DND-41 (cell line): ENCODE results near the gene SOX11.

ENCODE experiments used
- ATAC-seq: fragments of 200-7000 bp; cut with Tn5 transposase; 3 replicates; pipeline ENCODE4 v1.9.1; 2021; ENCODE audit warnings: low read depth; ENCODE audit not compliant: insufficient read depth
- DNase-seq: peaks from one replicate; pipeline ENCODE4 v3.0.0-alpha.2; 2020
- H2AFZ ChIP-seq: 2 replicates; pipeline ENCODE4 v1.6.0; 2012; ENCODE audit warnings: low read depth, low read length
- H3K27ac ChIP-seq: 2 replicates; pipeline ENCODE4 v1.5.1; 2012; ENCODE audit warnings: low read length, inconsistent platforms
- H3K27me3 ChIP-seq: fragments of 200-600 bp; sonication (generic); 2 replicates; pipeline ENCODE4 v1.6.0; 2012; ENCODE audit warnings: low read length, mild to moderate bottlenecking, inconsistent platforms; ENCODE audit not compliant: insufficient read depth, poor library complexity
- H3K36me3 ChIP-seq: 2 replicates; pipeline ENCODE4 v1.5.1; 2012; ENCODE audit warnings: low read length, inconsistent platforms; ENCODE audit not compliant: insufficient read depth
- H3K4me1 ChIP-seq: 2 replicates; pipeline ENCODE4 v1.5.1; 2012; ENCODE audit warnings: mild to moderate bottlenecking, low read length; ENCODE audit not compliant: insufficient read depth
- H3K4me2 ChIP-seq: 2 replicates; pipeline ENCODE4 v1.6.0; 2012; ENCODE audit warnings: mild to moderate bottlenecking, moderate library complexity, low read length, inconsistent platforms; ENCODE audit not compliant: insufficient read depth
- H3K4me3 ChIP-seq, 2 experiments: fragments of 200-600 bp in 1 of 2; shearing (Covaris generic) in 1 of 2; 2 replicates each; pipeline ENCODE4 v1.5.1; 2012 to 2016; ENCODE audit warnings: inconsistent platforms in 2 of 2, low read length in 2 of 2, mild to moderate bottlenecking in 2 of 2, low read depth in 1 of 2, moderate library complexity in 1 of 2
- H3K79me2 ChIP-seq: 2 replicates; pipeline ENCODE4 v1.6.0; 2012; ENCODE audit warnings: low read length, inconsistent platforms; ENCODE audit not compliant: insufficient read depth
- H3K9ac ChIP-seq: 2 replicates; pipeline ENCODE4 v1.6.0; 2012; ENCODE audit warnings: low read depth, mild to moderate bottlenecking, inconsistent platforms, low read length, moderate library complexity
- H3K9me3 ChIP-seq: 2 replicates; pipeline ENCODE4 v1.5.1; 2012; ENCODE audit warnings: low read length, moderate library complexity, mild to moderate bottlenecking, inconsistent platforms; ENCODE audit not compliant: insufficient read depth, severe bottlenecking
- H4K20me1 ChIP-seq: 2 replicates; pipeline ENCODE4 v1.6.0; 2012; ENCODE audit warnings: low read length; ENCODE audit not compliant: insufficient read depth
- CTCF ChIP-seq: IDR thresholded peaks from 2 replicates; pipeline ENCODE4 v1.5.1; 2012; ENCODE audit warnings: borderline replicate concordance, low read length, moderate library complexity, mild to moderate bottlenecking; ENCODE audit not compliant: poor library complexity, severe bottlenecking; ENCODE audit errors: extremely low read depth
- EZH2 ChIP-seq: IDR thresholded peaks from 3 replicates; pipeline ENCODE4 v1.6.1; 2012; ENCODE audit warnings: borderline replicate concordance, low read depth, mild to moderate bottlenecking, moderate library complexity, low read length, inconsistent platforms; ENCODE audit not compliant: severe bottlenecking

The SOX11 gene

GRCh38 chr2:5719629-5720334 is 27.6 kb downstream of the SOX11 start:
- Histone ChIP-seq H3K27me3 (no peaks in the 10 kb centered on the region), H3K79me2 (no peaks in the 10 kb centered on the region), H3K4me2 (no peak overlapping the region), H3K4me1 (no peaks in the 10 kb centered on the region), H3K27ac (no peak overlapping the region), H3K4me3 (no peak overlapping the region), H3K9me3 (no peaks in the 10 kb centered on the region), H3K9ac (no peak overlapping the region), H2AFZ (no peak overlapping the region), H3K36me3 (no peaks in the 10 kb centered on the region), H4K20me1 (no peaks in the 10 kb centered on the region)
- TF ChIP-seq EZH2 = no peak
- TF ChIP-seq CTCF = no peak
- no peak for ATAC-seq
- DNase-seq = no peak

GRCh38 chr2:5720426-5720825 is 28.2 kb downstream of the SOX11 start:
- H3K4me1 ChIP-seq = no peaks in the 10 kb centered on the region
- no peak for ATAC-seq
- no peak overlapping the region for H3K4me2 ChIP-seq
- H4K20me1 ChIP-seq = no peaks in the 10 kb centered on the region
- H3K9ac ChIP-seq = no peak overlapping the region
- no peak for TF ChIP-seq EZH2
- no peak for TF ChIP-seq CTCF
- H3K79me2 ChIP-seq = no peaks in the 10 kb centered on the region
- H2AFZ ChIP-seq = no peak overlapping the region
- DNase-seq = no peak
- no peaks in the 10 kb centered on the region for H3K36me3 ChIP-seq
- no peaks in the 10 kb centered on the region for H3K9me3 ChIP-seq
- H3K4me3 ChIP-seq = no peak overlapping the region
- H3K27me3 ChIP-seq = no peaks in the 10 kb centered on the region
- H3K27ac ChIP-seq = no peak overlapping the region

- DNase-seq (no peak), ATAC-seq (no peak)
- H3K4me3 ChIP-seq = no peak overlapping the region
- H2AFZ ChIP-seq = no peak overlapping the region
- no peaks in the 10 kb centered on the region for H3K9me3 ChIP-seq
- no peaks in the 10 kb centered on the region for H3K4me1 ChIP-seq
- no peaks in the 10 kb centered on the region for H3K79me2 ChIP-seq
- TF ChIP-seq EZH2 (no peak), CTCF (no peak)
- no peaks in the 10 kb centered on the region for H3K36me3 ChIP-seq
- H3K4me2 ChIP-seq = no peak overlapping the region
- no peaks in the 10 kb centered on the region for H4K20me1 ChIP-seq
- H3K27ac ChIP-seq = no peak overlapping the region
- H3K27me3 ChIP-seq = no peaks in the 10 kb centered on the region
- no peak overlapping the region for H3K9ac ChIP-seq
Observed at GRCh38 chr2:5722236-5722635, 30.1 kb downstream of the SOX11 start.
